ENCODE measurements around the gene KLHL42.

The KLHL42 gene

DNA sequence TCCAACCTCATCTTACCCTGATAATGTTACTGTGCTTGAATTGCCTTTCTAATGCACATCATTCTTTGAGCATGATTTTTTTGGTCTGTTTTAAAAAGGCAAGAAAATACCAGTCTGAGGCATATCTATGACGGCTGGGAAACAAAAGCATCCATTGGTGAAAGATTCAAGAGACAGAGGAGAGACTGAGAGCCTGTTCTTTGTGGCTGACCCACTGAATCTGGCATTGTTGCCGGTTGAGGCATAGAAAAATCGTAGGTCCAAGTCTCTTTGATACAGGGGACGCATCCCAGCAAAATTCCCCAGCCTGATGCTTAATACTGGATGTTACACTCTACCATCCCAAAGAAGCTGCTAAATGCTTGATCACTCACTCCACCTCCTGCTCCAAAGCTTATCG lies 2.9 kb upstream of the KLHL42 start:
- H2BK120ac ChIP-seq (ENCODE audit: low read depth, low read length) = no peak overlapping the region
- H3K79me1 ChIP-seq (ENCODE audit: low read depth, low read length) = peaks cover 5% of the 10 kb centered on the region
- no peak overlapping the region for H3K4ac ChIP-seq (ENCODE audit: low read length)
- WGBS, 2 donors (ENCODE audit: extremely low coverage in 2 of 2, insufficient read length in 2 of 2, insufficient replicate concordance in 1 of 2) = no CpG with 5 or more reads among the region's 5 CpGs
- no peak for DNase-seq (ENCODE audit: low spot score)
- H3K4me2 ChIP-seq (ENCODE audit: insufficient read depth, low read length, poor library complexity, severe bottlenecking) = no peak overlapping the region
- H3K4me1 ChIP-seq (ENCODE audit: control insufficient read depth in 2 of 2, insufficient read depth in 1 of 2, low read depth in 1 of 2, low read length in 2 of 2) = peaks cover 9 to 18% of the 10 kb centered on the region in 2 donors
- no peak overlapping the region for H3K18ac ChIP-seq (ENCODE audit: low read length)
- H3K4me3 ChIP-seq (ENCODE audit: low read length in 2 of 2) = no peak overlapping the region
- H3K23ac ChIP-seq (ENCODE audit: low read depth, low read length, poor library complexity) = no peak overlapping the region
- H3K14ac ChIP-seq (ENCODE audit: low read length) = no peak overlapping the region
- H2BK12ac ChIP-seq (ENCODE audit: low read length) = no peak overlapping the region
- peak overlapping the region; percentile 27 for H2AFZ ChIP-seq (ENCODE audit: low read length)
- H3K27ac ChIP-seq (replicated peaks; ENCODE audit: low read length) = no peak overlapping the region
- H3K9ac ChIP-seq (ENCODE audit: low read depth, low read length, poor library complexity) = no peak overlapping the region
- no peak overlapping the region for H2BK15ac ChIP-seq (ENCODE audit: low read length)
- H4K8ac ChIP-seq (ENCODE audit: low read depth, low read length) = no peak overlapping the region
- H2BK5ac ChIP-seq (ENCODE audit: low read length) = no peak overlapping the region
- no peaks in the 10 kb centered on the region for H3K9me3 ChIP-seq (replicated peaks in 1 of 2; ENCODE audit: control insufficient read depth in 2 of 2, insufficient read depth in 1 of 2, low read depth in 1 of 2, low read length in 2 of 2)
- peaks cover 0 to 8% of the 10 kb centered on the region in 2 donors for H3K36me3 ChIP-seq (replicated peaks in 1 of 2; ENCODE audit: control insufficient read depth in 2 of 2, insufficient read depth in 2 of 2, low read length in 2 of 2)
- H2AK5ac ChIP-seq (ENCODE audit: low read depth, low read length) = no peak overlapping the region
- H4K91ac ChIP-seq (ENCODE audit: low read depth, low read length, poor library complexity) = no peak overlapping the region
- H3K27me3 ChIP-seq (ENCODE audit: control insufficient read depth in 3 of 3, insufficient read depth in 3 of 3, low read depth in 1 of 3, low read length in 3 of 3) = no peaks in the 10 kb centered on the region

DNA sequence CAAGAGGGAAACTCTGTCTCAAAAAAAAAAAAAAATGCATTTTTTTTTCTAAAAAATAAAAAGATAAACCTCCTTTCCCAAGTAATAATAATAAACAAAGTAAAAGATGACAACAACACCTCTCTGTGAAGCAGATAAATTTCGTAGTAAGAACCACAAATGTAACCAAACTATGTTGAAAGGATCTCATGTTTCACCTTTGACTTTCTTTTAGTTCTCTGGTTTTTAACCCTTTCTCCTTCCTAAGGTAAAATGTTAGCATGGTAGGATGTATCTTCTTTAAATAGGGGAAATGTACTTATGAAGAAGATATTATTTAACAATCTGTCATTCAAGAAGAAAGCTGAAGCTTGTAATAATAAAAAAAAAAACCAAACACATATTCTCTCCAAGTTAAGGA lies 1.8 kb upstream of the KLHL42 start:
- DNase-seq (ENCODE audit: low spot score) = no peak
- Histone ChIP-seq H3K9ac (ENCODE audit: low read depth, low read length, poor library complexity) (no peak overlapping the region), H3K27me3 (ENCODE audit: control insufficient read depth in 3 of 3, insufficient read depth in 3 of 3, low read depth in 1 of 3, low read length in 3 of 3) (no peaks in the 10 kb centered on the region), H2BK12ac (ENCODE audit: low read length) (no peak overlapping the region), H2AFZ (ENCODE audit: low read length) (no peak overlapping the region), H3K23ac (ENCODE audit: low read depth, low read length, poor library complexity) (no peak overlapping the region), H2BK15ac (ENCODE audit: low read length) (no peak overlapping the region), H3K36me3 (replicated peaks in 1 of 2; ENCODE audit: control insufficient read depth in 2 of 2, insufficient read depth in 2 of 2, low read length in 2 of 2) (peaks cover 0 to 19% of the 10 kb centered on the region in 2 donors), H3K4me3 (ENCODE audit: low read length in 2 of 2) (no peak overlapping the region), H3K4me2 (ENCODE audit: insufficient read depth, low read length, poor library complexity, severe bottlenecking) (no peak overlapping the region), H3K4ac (ENCODE audit: low read length) (no peak overlapping the region), H2AK5ac (ENCODE audit: low read depth, low read length) (no peak overlapping the region), H2BK5ac (ENCODE audit: low read length) (no peak overlapping the region), H3K9me3 (replicated peaks in 1 of 2; ENCODE audit: control insufficient read depth in 2 of 2, insufficient read depth in 1 of 2, low read depth in 1 of 2, low read length in 2 of 2) (peaks cover 0 to 1% of the 10 kb centered on the region in 2 donors), H3K18ac (ENCODE audit: low read length) (no peak overlapping the region), H4K91ac (ENCODE audit: low read depth, low read length, poor library complexity) (no peak overlapping the region), H3K79me1 (ENCODE audit: low read depth, low read length) (peaks cover 5% of the 10 kb centered on the region), H3K27ac (replicated peaks; ENCODE audit: low read length) (no peak overlapping the region), H3K14ac (ENCODE audit: low read length) (no peak overlapping the region), H4K8ac (ENCODE audit: low read depth, low read length) (no peak overlapping the region), H2BK120ac (ENCODE audit: low read depth, low read length) (no peak overlapping the region), H3K4me1 (ENCODE audit: control insufficient read depth in 2 of 2, insufficient read depth in 1 of 2, low read depth in 1 of 2, low read length in 2 of 2) (peaks cover 13 to 20% of the 10 kb centered on the region in 2 donors)
- WGBS, 2 donors (ENCODE audit: extremely low coverage in 2 of 2, insufficient read length in 2 of 2, insufficient replicate concordance in 1 of 2) = no CpG with 5 or more reads among the region's 1 CpG

DNA sequence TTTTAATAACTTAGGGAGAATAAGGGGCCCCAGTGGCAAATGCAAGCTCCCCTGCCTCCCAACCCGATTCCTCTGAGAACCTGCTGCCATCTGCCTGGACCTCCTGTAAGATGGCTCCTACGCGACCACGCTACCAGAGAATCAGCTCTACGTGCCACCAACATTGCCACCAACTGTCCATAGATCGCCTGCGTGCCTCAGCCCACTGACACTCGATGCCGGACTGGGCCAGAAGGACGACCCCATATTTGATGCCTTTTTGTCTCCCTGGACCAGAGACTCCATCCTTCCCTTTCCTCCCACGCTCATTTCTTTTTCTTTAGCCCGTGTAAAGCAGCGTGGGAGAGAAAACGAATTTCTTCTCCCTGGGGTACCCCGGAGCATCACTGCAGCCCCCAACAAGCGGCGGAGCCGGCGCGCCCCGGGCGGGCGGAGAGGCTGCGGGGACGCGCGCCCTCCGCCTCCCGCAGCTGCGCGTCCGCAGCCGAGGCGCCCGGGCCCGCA lies 565 bp upstream of the KLHL42 start:
- H2BK15ac ChIP-seq (ENCODE audit: low read length) = peak overlapping the region; percentile 23
- peaks cover 13 to 20% of the 10 kb centered on the region in 2 donors for H3K4me1 ChIP-seq (ENCODE audit: control insufficient read depth in 2 of 2, insufficient read depth in 1 of 2, low read depth in 1 of 2, low read length in 2 of 2)
- peak overlapping the region; percentile 70 to 81 for H3K4me3 ChIP-seq (ENCODE audit: low read length in 2 of 2)
- peak overlapping the region; percentile 4 for H2BK120ac ChIP-seq (ENCODE audit: low read depth, low read length)
- peak overlapping the region; percentile 93 for H2BK12ac ChIP-seq (ENCODE audit: low read length)
- no peak for DNase-seq (ENCODE audit: low spot score)
- H4K91ac ChIP-seq (ENCODE audit: low read depth, low read length, poor library complexity) = no peak overlapping the region
- H3K27me3 ChIP-seq (ENCODE audit: control insufficient read depth in 3 of 3, insufficient read depth in 3 of 3, low read depth in 1 of 3, low read length in 3 of 3) = no peaks in the 10 kb centered on the region
- no CpG with 5 or more reads among the region's 36 CpGs for WGBS, 2 donors (ENCODE audit: extremely low coverage in 2 of 2, insufficient read length in 2 of 2, insufficient replicate concordance in 1 of 2)
- H2AK5ac ChIP-seq (ENCODE audit: low read depth, low read length) = no peak overlapping the region
- peak overlapping the region; percentile 87 for H3K27ac ChIP-seq (replicated peaks; ENCODE audit: low read length)
- peak overlapping the region; percentile 22 for H3K9ac ChIP-seq (ENCODE audit: low read depth, low read length, poor library complexity)
- no peak overlapping the region for H3K23ac ChIP-seq (ENCODE audit: low read depth, low read length, poor library complexity)
- H3K36me3 ChIP-seq (replicated peaks in 1 of 2; ENCODE audit: control insufficient read depth in 2 of 2, insufficient read depth in 2 of 2, low read length in 2 of 2) = peaks cover 0 to 29% of the 10 kb centered on the region in 2 donors
- peaks cover 5% of the 10 kb centered on the region for H3K79me1 ChIP-seq (ENCODE audit: low read depth, low read length)
- no peak overlapping the region for H3K14ac ChIP-seq (ENCODE audit: low read length)
- peaks cover 0 to 6% of the 10 kb centered on the region in 2 donors for H3K9me3 ChIP-seq (replicated peaks in 1 of 2; ENCODE audit: control insufficient read depth in 2 of 2, insufficient read depth in 1 of 2, low read depth in 1 of 2, low read length in 2 of 2)
- peak overlapping the region; percentile 86 for H3K4me2 ChIP-seq (ENCODE audit: insufficient read depth, low read length, poor library complexity, severe bottlenecking)
- H2AFZ ChIP-seq (ENCODE audit: low read length) = peak overlapping the region; percentile 92
- no peak overlapping the region for H4K8ac ChIP-seq (ENCODE audit: low read depth, low read length)
- peak overlapping the region; percentile 99 for H3K18ac ChIP-seq (ENCODE audit: low read length)
- H2BK5ac ChIP-seq (ENCODE audit: low read length) = peak overlapping the region; percentile 95
- H3K4ac ChIP-seq (ENCODE audit: low read length) = no peak overlapping the region

DNA sequence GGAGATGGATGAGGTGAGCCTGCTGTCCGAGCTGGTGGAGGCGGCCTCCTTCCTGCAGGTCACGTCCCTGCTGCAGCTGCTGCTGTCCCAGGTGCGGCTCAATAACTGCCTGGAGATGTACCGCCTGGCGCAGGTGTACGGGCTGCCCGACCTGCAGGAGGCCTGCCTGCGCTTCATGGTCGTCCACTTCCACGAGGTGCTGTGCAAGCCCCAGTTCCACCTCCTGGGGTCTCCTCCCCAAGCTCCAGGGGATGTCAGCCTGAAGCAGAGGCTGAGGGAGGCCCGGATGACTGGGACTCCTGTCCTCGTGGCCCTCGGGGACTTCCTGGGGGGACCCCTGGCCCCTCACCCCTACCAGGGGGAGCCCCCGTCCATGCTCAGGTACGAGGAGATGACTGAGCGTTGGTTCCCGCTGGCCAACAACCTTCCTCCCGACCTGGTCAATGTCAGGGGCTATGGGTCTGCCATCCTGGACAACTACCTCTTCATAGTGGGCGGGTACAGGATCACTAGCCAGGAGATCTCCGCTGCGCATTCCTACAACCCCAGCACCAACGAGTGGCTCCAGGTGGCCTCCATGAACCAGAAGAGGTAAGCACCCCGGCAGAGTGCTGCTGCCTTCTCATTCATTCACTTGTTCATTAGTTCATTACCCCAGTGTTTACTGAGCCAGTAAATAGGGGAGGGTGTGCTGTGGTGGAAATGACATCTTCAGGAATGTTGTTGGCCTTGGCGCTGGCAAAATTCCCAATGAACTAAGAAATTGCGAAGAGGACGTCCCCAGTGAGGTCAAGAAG lies 777 bp downstream of the KLHL42 start:
- Histone ChIP-seq H3K4me1 (ENCODE audit: control insufficient read depth in 2 of 2, insufficient read depth in 1 of 2, low read depth in 1 of 2, low read length in 2 of 2) (peaks cover 13 to 20% of the 10 kb centered on the region in 2 donors), H4K8ac (ENCODE audit: low read depth, low read length) (peak overlapping the region; percentile 96), H3K4me2 (ENCODE audit: insufficient read depth, low read length, poor library complexity, severe bottlenecking) (peak overlapping the region; percentile 86), H3K4ac (ENCODE audit: low read length) (no peak overlapping the region), H2BK120ac (ENCODE audit: low read depth, low read length) (peak overlapping the region; percentile 83), H3K18ac (ENCODE audit: low read length) (peak overlapping the region; percentile 99), H4K91ac (ENCODE audit: low read depth, low read length, poor library complexity) (no peak overlapping the region), H2BK5ac (ENCODE audit: low read length) (peak overlapping the region; percentile 95), H3K23ac (ENCODE audit: low read depth, low read length, poor library complexity) (peak overlapping the region; percentile 99), H3K14ac (ENCODE audit: low read length) (peak overlapping the region; percentile 94), H3K27me3 (ENCODE audit: control insufficient read depth in 3 of 3, insufficient read depth in 3 of 3, low read depth in 1 of 3, low read length in 3 of 3) (no peaks in the 10 kb centered on the region), H2BK12ac (ENCODE audit: low read length) (peak overlapping the region; percentile 84), H3K36me3 (replicated peaks in 1 of 2; ENCODE audit: control insufficient read depth in 2 of 2, insufficient read depth in 2 of 2, low read length in 2 of 2) (peaks cover 0 to 42% of the 10 kb centered on the region in 2 donors), H2AFZ (ENCODE audit: low read length) (peak overlapping the region; percentile 92), H3K9me3 (replicated peaks in 1 of 2; ENCODE audit: control insufficient read depth in 2 of 2, insufficient read depth in 1 of 2, low read depth in 1 of 2, low read length in 2 of 2) (peaks cover 0 to 13% of the 10 kb centered on the region in 2 donors), H2AK5ac (ENCODE audit: low read depth, low read length) (peak overlapping the region; percentile 93), H3K27ac (replicated peaks; ENCODE audit: low read length) (peak overlapping the region; percentile 87), H2BK15ac (ENCODE audit: low read length) (peak overlapping the region; percentile 34), H3K9ac (ENCODE audit: low read depth, low read length, poor library complexity) (peak overlapping the region; percentile 97), H3K79me1 (ENCODE audit: low read depth, low read length) (peaks cover 5% of the 10 kb centered on the region), H3K4me3 (ENCODE audit: low read length in 2 of 2) (peak overlapping the region; percentile 70 to 81)
- no CpG with 5 or more reads among the region's 27 CpGs for WGBS, 2 donors (ENCODE audit: extremely low coverage in 2 of 2, insufficient read length in 2 of 2, insufficient replicate concordance in 1 of 2)
- peak; percentile 14 for DNase-seq (ENCODE audit: low spot score)

All from neuronal stem cell (in vitro differentiated cells).